GM13976 (cell line): ENCODE measurements around the gene MGAT4A.

Experiments used
- DNase-seq: peaks from one replicate; pipeline ENCODE4 v3.0.0; 2012; ENCODE audit warnings: low spot score
- CTCF ChIP-seq: IDR thresholded peaks from 2 replicates; pipeline ENCODE4 v1.5.1; 2012; ENCODE audit warnings: borderline replicate concordance, mild to moderate bottlenecking; ENCODE audit not compliant: insufficient read depth; ENCODE audit errors: extremely low read depth, missing control alignments, control extremely low read depth
- in situ Hi-C: fragments of 300-500 bp; cut with MboI; formaldehyde crosslinking; loops from one replicate; pipeline ENCODE4 v1.12.0; 2022; ENCODE audit warnings: low sequenced_read_pairs, mixed read lengths, inconsistent platforms; ENCODE audit not compliant: unreplicated experiment

Gene MGAT4A

DNA sequence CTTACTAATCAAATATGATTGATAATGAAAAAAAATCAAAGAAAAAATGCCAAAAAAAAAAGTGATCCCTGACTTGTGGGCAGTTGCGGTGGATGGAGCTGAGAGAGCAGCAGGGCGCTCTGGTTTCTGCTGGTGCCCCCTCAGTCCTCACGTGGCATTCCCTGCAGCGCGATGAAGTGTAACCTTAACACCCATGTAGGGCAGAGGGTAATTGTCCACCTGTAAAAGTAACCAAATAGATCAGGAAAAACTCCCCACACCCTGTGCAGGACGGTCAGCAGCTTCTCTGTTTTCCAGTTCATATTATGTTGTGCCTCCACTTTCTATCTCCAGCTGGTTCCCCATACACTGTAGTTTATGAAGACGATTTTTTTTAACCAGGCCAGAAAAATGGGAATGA lies 147.7 kb downstream of the MGAT4A start:
- TF ChIP-seq CTCF: no peak
- DNase-seq: no peak
- in situ Hi-C loops: no loop called here

GRCh38 chr2:98582523-98582922 lies 148.4 kb downstream of the MGAT4A start:
- no peak for TF ChIP-seq CTCF
- in situ Hi-C loops: no loop called here
- no peak for DNase-seq

GRCh38 chr2:98580656-98581284 lies 150.2 kb downstream of the MGAT4A start:
- TF ChIP-seq CTCF: no peak
- in situ Hi-C loops: no loop called here
- DNase-seq: no peak

GRCh38 chr2:98579926-98580325 lies 151.0 kb downstream of the MGAT4A start:
- TF ChIP-seq CTCF: no peak
- in situ Hi-C loops: no loop called here

GRCh38 chr2:98578231-98578630 lies 152.7 kb downstream of the MGAT4A start:
- no peak for TF ChIP-seq CTCF

More at GRCh38 chr2:98579926-98580325, 151.0 kb downstream of the MGAT4A start:
- no peak for DNase-seq

GRCh38 chr2:98577313-98577712 lies 153.6 kb downstream of the MGAT4A start:
- DNase-seq: no peak
- in situ Hi-C loops: no loop called here
- TF ChIP-seq CTCF: no peak

More at GRCh38 chr2:98578231-98578630, 152.7 kb downstream of the MGAT4A start:
- in situ Hi-C loops: no loop called here
- DNase-seq: no peak
